SK-N-MC (cell line): ENCODE measurements around the gene KCNJ4.

Experiments used
- EZH2 ChIP-seq: fragments of 200-600 bp; sonication (generic); IDR thresholded peaks from one replicate; pipeline ENCODE4 v1.6.1; 2017; ENCODE audit warnings: antibody characterized with exemption
- POLR2AphosphoS5 ChIP-seq: IDR thresholded peaks from 2 replicates; pipeline ENCODE4 v1.6.1; 2012; ENCODE audit warnings: mild to moderate bottlenecking, low read depth, low read length, borderline replicate concordance

GRCh38 chr22:38448945-38449745, 5.9 kb downstream of the KCNJ4 start:
- no peak for TF ChIP-seq POLR2AphosphoS5
- no peak for TF ChIP-seq EZH2
